Fibroblast of the aortic adventitia (primary cell): ENCODE data around the gene NARS2. TPM values are rescaled to one million over a fixed set of nuclear protein-coding genes. Genes with fewer than 3 reads are reported as not detected.

Experiments
- DNase-seq: peaks from one replicate; pipeline ENCODE4 v3.0.0-alpha.2; 2010; ENCODE audit warnings: low read depth
- H3K4me3 ChIP-seq: 2 replicates; pipeline ENCODE4 v1.5.1; 2011; ENCODE audit warnings: low read depth, mild to moderate bottlenecking, control low read depth, low read length, moderate library complexity
- total RNA-seq: library from RNA; depleted of rRNA; stranded (reverse); fragments of >200 nt; gene quantifications from 2 replicates; pipeline ENCODE4 v1.2.3, GENCODE V29; 2012; ENCODE audit warnings: low replicate concordance
- TF ChIP-seq, protein P1 (sequence below): IDR thresholded peaks from 2 replicates; pipeline ENCODE4 v1.5.1; 2011; ENCODE audit warnings: mild to moderate bottlenecking, low read length, control low read depth, inconsistent platforms; ENCODE audit not compliant: insufficient read depth

NARS2 gene
- total RNA-seq, 1 donor: 15.1 TPM

DNA sequence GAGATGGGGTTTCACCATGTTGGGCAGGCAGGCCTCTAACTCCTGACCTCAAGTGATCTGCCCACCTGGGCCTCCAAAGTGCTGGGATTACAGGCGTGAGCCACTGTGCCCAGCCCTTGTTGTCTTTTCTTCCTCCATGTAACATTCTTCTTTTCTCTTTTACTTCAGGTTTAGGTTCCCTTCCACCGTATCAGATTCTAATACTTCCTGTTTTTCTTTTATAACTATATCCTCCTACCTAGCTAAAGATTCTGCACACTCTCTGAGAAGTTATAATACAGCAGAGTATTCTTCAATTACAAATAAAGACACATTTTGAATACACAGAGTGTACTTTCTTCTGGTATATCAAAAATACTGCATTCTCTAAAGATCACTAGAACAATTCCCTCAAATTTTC lies 123.8 kb downstream of the NARS2 start:
- no peak overlapping the region for H3K4me3 ChIP-seq
- TF ChIP-seq, protein P1, sequence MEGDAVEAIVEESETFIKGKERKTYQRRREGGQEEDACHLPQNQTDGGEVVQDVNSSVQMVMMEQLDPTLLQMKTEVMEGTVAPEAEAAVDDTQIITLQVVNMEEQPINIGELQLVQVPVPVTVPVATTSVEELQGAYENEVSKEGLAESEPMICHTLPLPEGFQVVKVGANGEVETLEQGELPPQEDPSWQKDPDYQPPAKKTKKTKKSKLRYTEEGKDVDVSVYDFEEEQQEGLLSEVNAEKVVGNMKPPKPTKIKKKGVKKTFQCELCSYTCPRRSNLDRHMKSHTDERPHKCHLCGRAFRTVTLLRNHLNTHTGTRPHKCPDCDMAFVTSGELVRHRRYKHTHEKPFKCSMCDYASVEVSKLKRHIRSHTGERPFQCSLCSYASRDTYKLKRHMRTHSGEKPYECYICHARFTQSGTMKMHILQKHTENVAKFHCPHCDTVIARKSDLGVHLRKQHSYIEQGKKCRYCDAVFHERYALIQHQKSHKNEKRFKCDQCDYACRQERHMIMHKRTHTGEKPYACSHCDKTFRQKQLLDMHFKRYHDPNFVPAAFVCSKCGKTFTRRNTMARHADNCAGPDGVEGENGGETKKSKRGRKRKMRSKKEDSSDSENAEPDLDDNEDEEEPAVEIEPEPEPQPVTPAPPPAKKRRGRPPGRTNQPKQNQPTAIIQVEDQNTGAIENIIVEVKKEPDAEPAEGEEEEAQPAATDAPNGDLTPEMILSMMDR: no peak
- no peak for DNase-seq

DNA sequence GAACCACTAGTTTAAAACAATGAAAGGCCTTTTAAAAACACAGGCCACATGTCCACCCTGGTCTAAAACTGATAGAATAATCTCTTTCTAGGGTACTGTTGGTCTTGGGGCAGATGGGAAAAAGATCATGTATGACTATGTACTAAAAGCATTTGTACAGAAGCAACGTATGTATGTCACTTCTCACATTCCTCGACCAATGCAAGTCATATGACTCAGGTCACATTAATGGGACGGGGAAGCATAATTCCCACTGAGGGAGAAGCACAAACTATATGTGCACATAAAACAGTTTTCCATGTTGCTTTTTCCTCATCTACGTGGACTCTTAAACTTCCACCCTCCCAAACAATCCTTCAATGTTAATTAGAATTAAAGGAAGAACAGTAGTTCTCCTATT lies 124.8 kb downstream of the NARS2 start:
- TF ChIP-seq, protein P1: no peak
- DNase-seq: no peak
- H3K4me3 ChIP-seq: no peak overlapping the region

DNA sequence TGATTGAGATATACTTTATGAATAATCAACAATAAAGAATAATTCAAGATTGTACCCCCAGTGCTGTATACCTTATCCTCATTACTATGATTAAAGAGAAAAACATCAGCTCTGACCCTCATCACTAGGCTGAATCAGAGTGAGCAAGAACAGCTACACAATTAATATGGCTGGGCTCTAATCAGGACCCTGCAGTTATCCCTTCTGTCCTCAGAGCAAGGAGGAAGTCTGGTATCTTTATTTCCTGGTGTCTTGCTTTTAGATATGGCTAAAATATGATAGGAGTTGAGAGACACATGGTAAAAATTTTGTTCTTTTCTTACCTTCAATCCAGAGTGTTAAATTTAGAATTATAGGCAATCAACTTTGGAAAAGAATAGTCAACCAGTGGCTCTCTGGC lies 128.5 kb downstream of the NARS2 start:
- TF ChIP-seq, protein P1: no peak
- no peak overlapping the region for H3K4me3 ChIP-seq
- no peak for DNase-seq

DNA sequence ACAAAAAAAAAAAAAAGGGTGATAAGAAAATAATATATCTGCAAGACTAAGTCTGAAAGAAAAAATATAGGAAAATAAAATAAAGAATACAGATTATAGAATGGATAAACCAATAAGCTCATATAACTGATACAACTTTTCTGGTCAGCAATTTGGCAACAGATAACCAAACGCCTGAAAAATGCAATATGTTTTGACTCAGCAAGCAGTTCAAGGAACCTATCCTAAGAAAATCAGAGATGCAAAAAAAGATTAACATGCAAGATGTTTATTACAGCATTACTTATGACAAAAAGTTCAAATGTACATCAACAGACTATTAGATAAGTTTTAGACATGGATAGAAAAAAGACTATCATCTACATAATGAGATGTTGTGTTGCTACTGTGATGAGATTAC lies 129.9 kb downstream of the NARS2 start:
- TF ChIP-seq, protein P1: no peak
- DNase-seq: no peak
- no peak overlapping the region for H3K4me3 ChIP-seq

DNA sequence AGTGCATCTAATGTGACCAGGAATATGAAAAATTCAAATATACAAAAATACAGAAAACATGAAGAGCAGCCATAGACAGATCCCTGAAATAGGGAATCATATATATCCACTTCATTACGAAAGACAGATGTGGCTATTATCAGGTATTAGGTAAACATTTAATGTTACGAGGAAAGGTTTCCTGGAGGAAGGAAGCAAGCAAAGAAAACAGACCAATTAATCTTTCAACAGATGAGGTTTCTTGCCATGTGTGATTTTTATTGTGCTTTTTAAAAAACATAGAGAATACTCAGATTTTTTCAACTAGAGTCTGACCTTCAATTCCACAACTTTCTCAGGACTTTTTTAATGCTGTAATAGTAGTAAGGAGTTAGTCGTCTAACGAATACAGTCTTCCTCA lies 132.7 kb downstream of the NARS2 start:
- no peak overlapping the region for H3K4me3 ChIP-seq
- DNase-seq: no peak
- TF ChIP-seq, protein P1: no peak

DNA sequence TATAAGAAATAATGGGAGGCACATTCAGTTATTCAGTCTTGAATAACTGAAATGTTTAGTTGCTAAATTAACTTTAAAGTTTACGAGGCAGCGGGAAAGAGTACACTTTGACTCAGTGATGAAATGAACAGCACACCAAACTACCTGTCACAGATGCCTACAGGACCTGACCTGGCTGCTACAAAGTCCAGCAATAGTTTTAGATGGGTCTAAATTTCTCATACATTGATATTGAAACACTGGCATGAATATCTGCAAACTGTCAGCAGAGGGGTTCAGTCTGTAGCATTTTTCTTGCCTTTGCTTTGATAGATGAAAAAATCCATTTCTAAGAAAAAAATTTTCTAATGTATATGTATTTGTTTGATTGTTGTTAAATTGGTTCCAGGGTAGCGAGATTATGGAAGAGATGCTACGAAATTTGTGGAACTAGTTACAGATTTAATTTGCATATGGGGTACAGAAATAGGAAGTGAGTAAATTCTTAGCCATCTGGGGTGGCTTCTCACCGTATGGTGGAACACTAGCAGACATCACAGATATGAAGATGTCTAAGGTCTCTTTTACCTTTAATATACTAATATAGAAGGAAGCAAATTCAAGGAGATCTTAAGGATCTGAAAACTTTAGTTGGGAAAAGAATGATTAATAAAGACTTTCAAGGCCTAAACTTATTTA lies 136.2 kb downstream of the NARS2 start:
- no peak overlapping the region for H3K4me3 ChIP-seq
- DNase-seq: no peak
- TF ChIP-seq, protein P1: no peak

DNA sequence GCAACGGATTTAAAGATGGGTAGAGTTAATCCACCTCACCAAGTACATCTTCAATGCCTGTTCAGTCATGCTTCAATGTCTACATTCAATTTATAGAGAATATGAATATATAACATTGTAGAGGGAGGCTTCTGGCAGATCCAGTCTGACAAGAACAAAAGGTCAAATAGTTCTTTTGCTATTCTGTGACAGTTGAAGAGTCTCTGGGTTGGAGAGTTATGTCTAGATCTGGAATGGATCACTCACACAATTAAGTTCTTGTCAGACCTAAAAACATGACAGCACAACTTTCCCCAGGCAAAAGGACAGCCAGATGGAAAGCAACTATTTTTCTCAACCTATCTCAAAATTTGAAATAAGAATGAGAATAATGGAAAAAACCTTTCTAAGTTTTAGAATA lies 141.7 kb downstream of the NARS2 start:
- DNase-seq: no peak
- TF ChIP-seq, protein P1: no peak

More for the DNA sequence above, 141.7 kb downstream of the NARS2 start:
- H3K4me3 ChIP-seq: no peak overlapping the region
